ENCODE results near the gene TMEM134.

DNA sequence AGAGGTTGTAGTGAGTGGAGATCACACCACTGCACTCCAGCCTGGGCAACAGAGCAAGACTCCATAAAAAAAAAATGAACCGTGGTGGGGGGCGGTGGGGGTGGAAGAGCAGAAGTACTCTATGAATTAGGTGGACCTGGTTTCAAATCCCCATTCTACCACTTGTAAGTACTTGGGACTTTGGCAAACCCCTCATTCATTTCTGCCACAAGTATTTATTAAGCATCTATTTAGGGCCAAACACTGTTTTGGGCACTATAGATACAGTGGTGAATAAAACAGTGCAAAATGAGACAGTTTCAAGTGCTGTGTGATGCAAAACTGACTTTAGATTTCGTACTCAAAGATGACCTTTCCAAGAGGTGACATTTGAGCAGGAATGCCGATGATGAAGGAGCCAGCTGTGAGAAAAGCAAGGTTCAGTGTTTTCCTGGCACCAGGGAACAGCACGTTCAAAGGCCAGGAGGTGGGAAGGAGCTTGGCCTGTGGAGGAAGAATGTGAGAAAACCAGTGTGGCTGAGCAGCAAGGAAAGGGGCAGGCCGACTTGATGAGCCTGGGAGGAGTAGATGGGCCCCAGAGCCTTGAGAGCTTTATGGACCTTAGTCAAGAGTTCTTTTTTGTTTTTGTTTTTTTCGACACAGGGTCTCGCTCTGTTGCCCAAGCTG lies 1.4 kb upstream of the TMEM134 start:
- no peak for TF ChIP-seq MYC (IDR thresholded peaks at IDR 0.05; ENCODE audit: low read depth, low read length)
- TF ChIP-seq, protein P1, sequence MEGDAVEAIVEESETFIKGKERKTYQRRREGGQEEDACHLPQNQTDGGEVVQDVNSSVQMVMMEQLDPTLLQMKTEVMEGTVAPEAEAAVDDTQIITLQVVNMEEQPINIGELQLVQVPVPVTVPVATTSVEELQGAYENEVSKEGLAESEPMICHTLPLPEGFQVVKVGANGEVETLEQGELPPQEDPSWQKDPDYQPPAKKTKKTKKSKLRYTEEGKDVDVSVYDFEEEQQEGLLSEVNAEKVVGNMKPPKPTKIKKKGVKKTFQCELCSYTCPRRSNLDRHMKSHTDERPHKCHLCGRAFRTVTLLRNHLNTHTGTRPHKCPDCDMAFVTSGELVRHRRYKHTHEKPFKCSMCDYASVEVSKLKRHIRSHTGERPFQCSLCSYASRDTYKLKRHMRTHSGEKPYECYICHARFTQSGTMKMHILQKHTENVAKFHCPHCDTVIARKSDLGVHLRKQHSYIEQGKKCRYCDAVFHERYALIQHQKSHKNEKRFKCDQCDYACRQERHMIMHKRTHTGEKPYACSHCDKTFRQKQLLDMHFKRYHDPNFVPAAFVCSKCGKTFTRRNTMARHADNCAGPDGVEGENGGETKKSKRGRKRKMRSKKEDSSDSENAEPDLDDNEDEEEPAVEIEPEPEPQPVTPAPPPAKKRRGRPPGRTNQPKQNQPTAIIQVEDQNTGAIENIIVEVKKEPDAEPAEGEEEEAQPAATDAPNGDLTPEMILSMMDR (IDR thresholded peaks at IDR 0.05; ENCODE audit: low read depth, low read length) = no peak
- no peak for TF ChIP-seq POLR2A (IDR thresholded peaks at IDR 0.05; ENCODE audit: extremely low read depth, insufficient read length)
- TF ChIP-seq, protein P2, sequence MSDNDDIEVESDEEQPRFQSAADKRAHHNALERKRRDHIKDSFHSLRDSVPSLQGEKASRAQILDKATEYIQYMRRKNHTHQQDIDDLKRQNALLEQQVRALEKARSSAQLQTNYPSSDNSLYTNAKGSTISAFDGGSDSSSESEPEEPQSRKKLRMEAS (IDR thresholded peaks at IDR 0.05; ENCODE audit: low read depth, low read length) = no peak

Measured in NB4 (cell line).